Progenitor cell of endocrine pancreas (in vitro differentiated cells): ENCODE measurements around the gene ARL6IP4. TPM values are rescaled to one million over a fixed set of nuclear protein-coding genes. Genes with fewer than 3 reads are reported as not detected.

Experiments
- DNase-seq: peaks from one replicate; pipeline ENCODE4 v3.0.0; 2021; ENCODE audit warnings: low spot score; ENCODE audit not compliant: unreplicated experiment
- H3K27ac Mint-ChIP-seq: 2 replicates; pipeline ENCODE4 v1.8.0; 2021; ENCODE audit warnings: mild to moderate bottlenecking, moderate library complexity, mixed read lengths
- H3K27me3 Mint-ChIP-seq: 2 replicates; pipeline ENCODE4 v1.8.0; 2021; ENCODE audit warnings: mixed read lengths
- H3K36me3 Mint-ChIP-seq: 2 replicates; pipeline ENCODE4 v1.8.0; 2022; ENCODE audit warnings: mixed read lengths; ENCODE audit not compliant: insufficient read depth
- H3K4me1 Mint-ChIP-seq: 2 replicates; pipeline ENCODE4 v1.8.0; 2021; ENCODE audit warnings: low read depth, mixed read lengths
- H3K4me3 Mint-ChIP-seq: 2 replicates; pipeline ENCODE4 v1.8.0; 2021; ENCODE audit warnings: low read depth, mild to moderate bottlenecking, moderate library complexity, mixed read lengths
- H3K9me3 Mint-ChIP-seq: 2 replicates; pipeline ENCODE4 v1.8.0; 2021; ENCODE audit warnings: low read depth, mixed read lengths
- CTCF ChIP-seq: fragments of 200-600 bp; sonication (generic); IDR thresholded peaks from one replicate; pipeline ENCODE4 v1.5.0; 2021; ENCODE audit warnings: antibody characterized with exemption, mild to moderate bottlenecking; ENCODE audit not compliant: unreplicated experiment
- total RNA-seq: library from RNA; stranded (reverse); gene quantifications from 2 replicates; pipeline ENCODE4 v1.2.1, GENCODE V29; 2021

The ARL6IP4 gene
- total RNA-seq, 1 donor from 2014 or later: 122 TPM

- no peaks in the 10 kb centered on the region for H3K9me3 Mint-ChIP-seq
- H3K36me3 Mint-ChIP-seq: no peaks in the 10 kb centered on the region
- no peaks in the 10 kb centered on the region for H3K27me3 Mint-ChIP-seq
- no peak overlapping the region for H3K4me3 Mint-ChIP-seq
- no peaks in the 10 kb centered on the region for H3K4me1 Mint-ChIP-seq
- no peak for TF ChIP-seq CTCF
- no peak for DNase-seq
- peak overlapping the region; percentile 83 for H3K27ac Mint-ChIP-seq
Observed at GRCh38 chr12:122946690-122947341, 33.7 kb upstream of the ARL6IP4 start.

- H3K4me1 Mint-ChIP-seq: no peaks in the 10 kb centered on the region
- no peaks in the 10 kb centered on the region for H3K36me3 Mint-ChIP-seq
- H3K4me3 Mint-ChIP-seq: no peak overlapping the region
- H3K27ac Mint-ChIP-seq: peak overlapping the region; percentile 83
- no peak for TF ChIP-seq CTCF
- no peaks in the 10 kb centered on the region for H3K9me3 Mint-ChIP-seq
- DNase-seq: no peak
- no peaks in the 10 kb centered on the region for H3K27me3 Mint-ChIP-seq
Observed at GRCh38 chr12:122947352-122947792, 33.1 kb upstream of the ARL6IP4 start.

GRCh38 chr12:122948605-122949004 lies 31.9 kb upstream of the ARL6IP4 start:
- Mint-ChIP-seq H3K27ac (no peak overlapping the region), H3K36me3 (no peaks in the 10 kb centered on the region), H3K9me3 (no peaks in the 10 kb centered on the region), H3K27me3 (no peaks in the 10 kb centered on the region), H3K4me3 (no peak overlapping the region), H3K4me1 (no peaks in the 10 kb centered on the region)
- TF ChIP-seq CTCF: no peak
- DNase-seq: no peak

GRCh38 chr12:122949405-122949804 lies 31.1 kb upstream of the ARL6IP4 start:
- H3K4me3 Mint-ChIP-seq: no peak overlapping the region
- H3K27ac Mint-ChIP-seq: no peak overlapping the region
- H3K9me3 Mint-ChIP-seq: no peaks in the 10 kb centered on the region

More at GRCh38 chr12:122949405-122949804, 31.1 kb upstream of the ARL6IP4 start:
- TF ChIP-seq CTCF: no peak
- H3K36me3 Mint-ChIP-seq: no peaks in the 10 kb centered on the region
- H3K27me3 Mint-ChIP-seq: no peaks in the 10 kb centered on the region
- DNase-seq: no peak
- no peaks in the 10 kb centered on the region for H3K4me1 Mint-ChIP-seq
